ACC112 (cell line): ENCODE data around the gene ARHGAP23.

ENCODE experiments used
- H2AFZ ChIP-seq: fragments of 200-600 bp; sonication (generic); one replicate; pipeline ENCODE4 v1.6.0; 2017; ENCODE audit warnings: antibody characterized with exemption, low read length; ENCODE audit not compliant: unreplicated experiment
- H3K27ac ChIP-seq: fragments of 200-600 bp; sonication (generic); 2 replicates; pipeline ENCODE4 v1.5.1; 2014; ENCODE audit warnings: low read depth, mild to moderate bottlenecking, antibody characterized with exemption, low read length, moderate library complexity
- H3K27me3 ChIP-seq: fragments of 200-600 bp; sonication (generic); 2 replicates; pipeline ENCODE4 v1.6.1; 2014; ENCODE audit warnings: mild to moderate bottlenecking, antibody characterized with exemption, low read length, moderate library complexity, mixed read lengths; ENCODE audit not compliant: insufficient read depth
- H3K36me3 ChIP-seq: fragments of 200-600 bp; sonication (generic); 2 replicates; pipeline ENCODE4 v1.6.1; 2016; ENCODE audit warnings: mild to moderate bottlenecking, antibody characterized with exemption, low read length, moderate library complexity, mixed read lengths; ENCODE audit not compliant: insufficient read depth
- H3K4me1 ChIP-seq: fragments of 200-600 bp; sonication (generic); one replicate; pipeline ENCODE4 v1.6.1; 2016; ENCODE audit warnings: low read length, mixed read lengths; ENCODE audit not compliant: insufficient read depth, unreplicated experiment, control insufficient read depth
- H3K4me3 ChIP-seq: fragments of 200-600 bp; sonication (generic); 2 replicates; pipeline ENCODE4 v1.5.1; 2014; ENCODE audit warnings: mild to moderate bottlenecking, low read depth, low read length
- H3K79me2 ChIP-seq: fragments of 200-600 bp; sonication (generic); one replicate; pipeline ENCODE4 v1.6.0; 2016; ENCODE audit warnings: low read length; ENCODE audit not compliant: control insufficient read depth, unreplicated experiment, insufficient read depth

The ARHGAP23 gene

DNA sequence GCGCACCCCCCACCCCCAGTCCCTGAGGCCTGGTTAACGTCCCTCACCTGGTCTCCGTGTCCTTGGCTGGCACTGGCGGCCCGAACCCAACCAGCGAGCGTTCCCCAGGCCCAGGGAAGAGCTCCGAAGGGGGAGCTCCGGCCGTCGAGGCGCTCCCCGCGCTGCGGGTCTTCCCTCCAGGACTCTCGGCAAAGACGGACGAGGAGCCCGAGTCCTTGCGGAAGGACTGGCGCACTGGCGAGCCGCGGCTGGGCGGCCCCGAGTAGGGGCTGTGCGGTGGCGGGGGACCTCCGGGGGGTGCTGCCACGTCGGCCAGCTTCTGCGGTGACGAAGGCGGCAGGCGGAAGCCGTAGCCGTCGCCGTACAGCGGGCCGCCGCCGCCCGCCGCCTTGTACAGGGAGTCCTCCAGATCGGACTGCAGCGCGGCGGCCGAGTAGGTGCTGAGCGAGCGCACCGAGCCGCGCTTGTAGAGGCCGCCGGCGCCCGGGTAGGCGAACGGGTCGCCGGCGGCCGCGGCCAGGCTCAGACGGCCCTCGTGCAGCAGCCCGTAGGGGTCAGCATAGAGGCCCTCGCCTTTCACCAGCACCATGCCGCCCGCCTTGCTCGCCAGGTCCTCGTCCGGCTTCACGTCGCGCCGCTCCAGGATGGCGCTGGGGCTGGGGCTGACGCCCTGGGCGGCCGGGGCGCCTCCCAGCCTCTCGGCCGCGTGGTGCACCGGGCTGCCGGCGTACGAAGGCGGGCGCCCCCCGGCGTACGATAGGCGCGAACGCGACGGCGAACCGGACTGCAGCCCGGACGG, 133.4 kb downstream of the ARHGAP23 start:
- H3K4me1 ChIP-seq = peaks cover 15% of the 10 kb centered on the region
- no peaks in the 10 kb centered on the region for H3K36me3 ChIP-seq
- no peak overlapping the region for H2AFZ ChIP-seq
- no peaks in the 10 kb centered on the region for H3K79me2 ChIP-seq
- H3K27me3 ChIP-seq = peaks cover 65% of the 10 kb centered on the region
- no peak overlapping the region for H3K27ac ChIP-seq
- no peak overlapping the region for H3K4me3 ChIP-seq
